Parathyroid adenoma (tissue), 2 donors: ENCODE data around the gene ATG101.
A peak's percentile ranks its signal among the peaks of the same experiment; 100 is the strongest.

Experiments
- H2AFZ ChIP-seq: fragments of 300-600 bp; sonication (generic); one replicate; pipeline ENCODE4 v1.7.0; 2017; ENCODE audit warnings: antibody characterized with exemption, mild to moderate bottlenecking
- H3K27ac ChIP-seq: fragments of 300-600 bp; sonication (generic); one replicate; pipeline ENCODE4 v1.7.0; 2017
- H3K27me3 ChIP-seq: fragments of 300-600 bp; sonication (generic); one replicate; pipeline ENCODE4 v1.7.0; 2017; ENCODE audit warnings: low read length; ENCODE audit not compliant: control insufficient read depth, insufficient read depth
- H3K36me3 ChIP-seq: fragments of 300-600 bp; sonication (generic); one replicate; pipeline ENCODE4 v1.7.0; 2017; ENCODE audit warnings: low read length; ENCODE audit not compliant: control insufficient read depth, insufficient read depth
- H3K4me1 ChIP-seq: fragments of 300-600 bp; sonication (generic); one replicate; pipeline ENCODE4 v1.7.0; 2017; ENCODE audit warnings: control low read depth
- H3K4me2 ChIP-seq: fragments of 300-600 bp; sonication (generic); one replicate; pipeline ENCODE4 v1.7.0; 2017; ENCODE audit warnings: low read length
- H3K4me3 ChIP-seq: fragments of 300-600 bp; sonication (generic); one replicate; pipeline ENCODE4 v1.7.0; 2017; ENCODE audit warnings: low read depth, low read length
- H3K79me2 ChIP-seq: fragments of 300-600 bp; sonication (generic); one replicate; pipeline ENCODE4 v1.7.0; 2017; ENCODE audit warnings: control low read depth
- H3K9ac ChIP-seq: fragments of 300-600 bp; sonication (generic); one replicate; pipeline ENCODE4 v1.7.0; 2017; ENCODE audit warnings: mild to moderate bottlenecking
- H3K9me3 ChIP-seq: fragments of 300-600 bp; sonication (generic); one replicate; pipeline ENCODE4 v1.7.0; 2017; ENCODE audit warnings: low read length; ENCODE audit not compliant: control insufficient read depth
- CTCF ChIP-seq: fragments of 300-600 bp; sonication (generic); IDR thresholded peaks from one replicate; pipeline ENCODE4 v1.7.0; 2017; ENCODE audit warnings: antibody characterized with exemption, mild to moderate bottlenecking
- donor health status: primary hyperparathyroidism.

The ATG101 gene

GRCh38 chr12:52087961-52088820, 18.4 kb downstream of the ATG101 start:
- Histone ChIP-seq H2AFZ (peak overlapping the region; percentile 15), H3K4me2 (no peak overlapping the region), H3K9me3 (no peaks in the 10 kb centered on the region), H3K27me3 (no peaks in the 10 kb centered on the region), H3K4me3 (no peak overlapping the region), H3K4me1 (peaks cover 19% of the 10 kb centered on the region), H3K36me3 (no peaks in the 10 kb centered on the region), H3K27ac (no peak overlapping the region), H3K79me2 (no peaks in the 10 kb centered on the region), H3K9ac (no peak overlapping the region)
- no peak for TF ChIP-seq CTCF

- no peaks in the 10 kb centered on the region for H3K27me3 ChIP-seq
Measured at GRCh38 chr12:52089491-52089890, 19.7 kb downstream of the ATG101 start.

GRCh38 chr12:52090291-52090690, 20.5 kb downstream of the ATG101 start:
- no peak overlapping the region for H3K4me2 ChIP-seq
- no peak overlapping the region for H2AFZ ChIP-seq
- no peak overlapping the region for H3K9ac ChIP-seq
- H3K79me2 ChIP-seq, result no peaks in the 10 kb centered on the region
- H3K4me1 ChIP-seq, result peaks cover 16% of the 10 kb centered on the region
- no peaks in the 10 kb centered on the region for H3K9me3 ChIP-seq
- no peaks in the 10 kb centered on the region for H3K36me3 ChIP-seq
- TF ChIP-seq CTCF, result no peak
- H3K27me3 ChIP-seq, result no peaks in the 10 kb centered on the region
- H3K27ac ChIP-seq, result no peak overlapping the region
- no peak overlapping the region for H3K4me3 ChIP-seq

More at GRCh38 chr12:52089491-52089890, 19.7 kb downstream of the ATG101 start:
- Histone ChIP-seq H3K9me3 (no peaks in the 10 kb centered on the region), H2AFZ (no peak overlapping the region), H3K79me2 (no peaks in the 10 kb centered on the region), H3K4me1 (peaks cover 16% of the 10 kb centered on the region), H3K9ac (no peak overlapping the region), H3K4me2 (no peak overlapping the region), H3K4me3 (no peak overlapping the region), H3K36me3 (no peaks in the 10 kb centered on the region), H3K27ac (no peak overlapping the region)
- no peak for TF ChIP-seq CTCF

GRCh38 chr12:52091061-52091460, 21.3 kb downstream of the ATG101 start:
- H3K9ac ChIP-seq, result no peak overlapping the region
- H3K27ac ChIP-seq, result no peak overlapping the region
- H3K4me1 ChIP-seq, result peaks cover 16% of the 10 kb centered on the region
- H3K4me3 ChIP-seq, result no peak overlapping the region
- H2AFZ ChIP-seq, result no peak overlapping the region
- TF ChIP-seq CTCF, result no peak
- no peak overlapping the region for H3K4me2 ChIP-seq
- no peaks in the 10 kb centered on the region for H3K27me3 ChIP-seq
- no peaks in the 10 kb centered on the region for H3K79me2 ChIP-seq
- no peaks in the 10 kb centered on the region for H3K9me3 ChIP-seq
- no peaks in the 10 kb centered on the region for H3K36me3 ChIP-seq

- H2AFZ ChIP-seq, result no peak overlapping the region
Measured at GRCh38 chr12:52091869-52092268, 22.1 kb downstream of the ATG101 start.

More at GRCh38 chr12:52091869-52092268, 22.1 kb downstream of the ATG101 start:
- no peak overlapping the region for H3K4me2 ChIP-seq
- H3K27me3 ChIP-seq, result no peaks in the 10 kb centered on the region
- H3K9me3 ChIP-seq, result no peaks in the 10 kb centered on the region
- no peak overlapping the region for H3K4me3 ChIP-seq
- H3K27ac ChIP-seq, result no peak overlapping the region
- H3K4me1 ChIP-seq, result peaks cover 9% of the 10 kb centered on the region
- TF ChIP-seq CTCF, result no peak
- H3K36me3 ChIP-seq, result no peaks in the 10 kb centered on the region
- H3K79me2 ChIP-seq, result no peaks in the 10 kb centered on the region
- no peak overlapping the region for H3K9ac ChIP-seq
